GM18526 (cell line): ENCODE measurements around the gene PFN3.

Experiments used
- POLR2A ChIP-seq: IDR thresholded peaks from 3 replicates; pipeline ENCODE4 v1.6.1; 2011; ENCODE audit not compliant: insufficient read length; ENCODE audit errors: extremely low read depth

PFN3 gene

DNA sequence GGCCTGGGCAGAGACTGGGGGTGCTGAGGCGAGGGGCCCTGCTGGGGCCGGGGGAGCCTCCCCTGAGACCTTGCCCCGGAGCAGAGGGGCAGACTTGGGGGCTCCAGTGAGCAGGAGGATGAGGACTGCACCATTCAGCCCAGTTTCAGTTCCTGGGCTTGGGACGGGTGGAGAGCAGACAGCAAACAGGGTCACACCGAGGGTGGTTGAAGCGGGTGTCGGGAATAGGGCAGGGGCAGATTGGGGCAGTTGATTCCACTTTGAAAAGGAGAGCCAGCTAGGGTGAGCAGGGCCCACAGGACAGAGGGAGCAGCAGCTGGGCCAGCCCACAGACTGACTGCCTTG is 30.5 kb upstream of the PFN3 start:
- TF ChIP-seq POLR2A: no peak

DNA sequence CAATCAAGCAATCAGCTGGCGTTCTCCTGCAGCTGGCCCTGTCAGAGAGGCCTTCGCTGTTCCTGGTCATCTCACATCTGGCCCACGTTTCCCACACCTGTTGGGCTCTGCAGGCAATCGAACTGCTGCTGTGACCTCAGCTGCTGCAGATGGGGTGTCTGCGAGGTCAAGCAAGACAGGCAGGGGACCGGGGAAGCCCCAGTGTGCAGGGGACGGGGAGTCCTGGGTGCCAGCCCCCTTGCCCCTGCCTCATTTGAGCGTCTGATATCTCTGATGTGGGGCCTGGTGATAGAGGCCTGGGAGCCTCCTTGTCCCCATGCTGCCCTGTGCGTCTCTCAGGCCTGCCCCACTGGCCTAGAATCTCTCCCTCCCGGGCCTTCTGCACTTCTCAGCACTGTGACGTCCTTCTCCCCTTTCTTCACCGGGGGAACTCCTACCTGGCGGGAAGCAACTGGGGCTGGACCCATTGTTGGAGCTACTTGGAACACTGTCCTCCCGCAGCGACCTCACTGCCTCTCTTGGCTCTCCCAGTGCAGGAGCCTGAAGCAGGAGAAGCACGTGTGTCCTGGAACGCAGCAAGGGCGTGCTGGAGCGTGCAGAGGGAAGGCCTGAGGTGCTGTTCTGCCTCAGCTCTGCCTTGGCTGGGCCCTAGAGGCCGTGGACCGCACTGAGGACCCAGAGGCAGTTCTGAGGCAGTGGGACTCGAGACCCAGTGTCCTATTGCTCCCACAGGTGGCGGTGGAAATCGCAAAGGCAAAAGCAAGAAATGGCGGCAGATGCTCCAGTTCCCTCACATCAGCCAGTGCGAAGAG is 29.9 kb upstream of the PFN3 start:
- TF ChIP-seq POLR2A: no peak

DNA sequence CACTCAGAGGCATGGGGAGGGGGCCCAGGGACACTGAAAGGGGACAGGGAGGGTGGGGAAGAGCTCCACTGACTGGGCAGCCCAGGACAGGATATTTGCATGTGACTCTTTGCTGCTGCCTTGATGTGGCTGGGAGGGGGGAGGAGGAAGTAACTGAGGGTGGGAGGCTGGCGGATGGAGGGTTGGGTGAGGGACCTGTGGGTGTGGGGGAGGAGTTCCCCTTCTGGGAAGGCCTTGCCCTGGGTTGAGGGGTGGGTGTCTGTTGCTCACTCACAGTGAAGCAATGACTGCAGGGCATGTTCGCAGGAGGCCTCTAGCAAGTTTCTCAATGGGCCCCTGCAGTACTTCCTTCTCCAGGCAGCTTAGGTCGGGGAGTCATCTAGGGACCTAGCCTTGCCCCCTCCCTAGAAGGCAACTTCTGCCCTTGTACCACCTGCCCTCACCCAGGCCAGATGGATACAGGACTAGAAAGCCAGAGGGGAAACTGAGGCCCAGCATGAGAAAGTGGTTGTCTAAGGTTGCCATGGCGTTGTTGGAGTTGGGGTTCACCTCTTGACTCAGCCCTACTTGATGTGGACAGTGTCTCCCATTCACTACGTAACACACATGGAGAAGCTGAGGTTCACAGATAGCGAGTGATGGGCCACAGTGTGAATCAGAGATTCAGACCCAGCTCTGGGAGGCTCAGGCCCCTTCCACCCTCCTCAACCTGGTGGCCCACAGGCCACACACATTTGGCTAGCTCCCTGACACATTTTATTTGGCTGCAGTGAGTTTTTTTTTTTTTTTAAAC is 29.0 kb upstream of the PFN3 start:
- TF ChIP-seq POLR2A: peak; percentile 36

DNA sequence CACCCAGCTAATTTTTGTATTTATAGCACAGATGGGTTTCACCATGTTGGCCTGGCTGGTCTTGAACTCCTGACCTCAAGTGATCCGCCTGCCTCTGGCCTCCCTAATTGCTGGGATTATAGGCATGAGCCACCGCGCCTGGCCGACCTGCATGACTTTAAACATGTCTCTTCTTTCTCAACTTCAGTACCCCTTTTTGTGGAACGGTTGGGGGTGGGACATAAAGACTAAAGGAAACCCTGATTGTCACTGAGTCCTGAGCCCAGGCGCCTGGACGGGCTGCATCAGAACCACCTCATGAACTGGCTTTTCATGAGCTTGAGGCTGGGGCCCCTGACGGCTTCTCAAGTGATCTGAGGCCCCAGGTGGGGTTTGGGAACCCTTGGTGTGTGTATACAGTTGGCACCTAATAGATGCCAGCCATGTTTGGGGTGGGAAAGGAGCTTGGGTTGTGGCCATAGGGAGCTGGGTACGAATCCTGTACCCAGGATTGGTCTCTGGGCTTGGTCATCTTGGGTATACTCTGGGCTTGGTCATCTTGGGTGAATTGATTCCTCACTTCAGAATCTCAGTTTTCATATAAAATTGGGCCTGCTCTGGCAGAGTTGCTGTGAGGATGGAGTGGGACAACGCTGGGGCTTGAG is 28.2 kb upstream of the PFN3 start:
- TF ChIP-seq POLR2A: no peak

DNA sequence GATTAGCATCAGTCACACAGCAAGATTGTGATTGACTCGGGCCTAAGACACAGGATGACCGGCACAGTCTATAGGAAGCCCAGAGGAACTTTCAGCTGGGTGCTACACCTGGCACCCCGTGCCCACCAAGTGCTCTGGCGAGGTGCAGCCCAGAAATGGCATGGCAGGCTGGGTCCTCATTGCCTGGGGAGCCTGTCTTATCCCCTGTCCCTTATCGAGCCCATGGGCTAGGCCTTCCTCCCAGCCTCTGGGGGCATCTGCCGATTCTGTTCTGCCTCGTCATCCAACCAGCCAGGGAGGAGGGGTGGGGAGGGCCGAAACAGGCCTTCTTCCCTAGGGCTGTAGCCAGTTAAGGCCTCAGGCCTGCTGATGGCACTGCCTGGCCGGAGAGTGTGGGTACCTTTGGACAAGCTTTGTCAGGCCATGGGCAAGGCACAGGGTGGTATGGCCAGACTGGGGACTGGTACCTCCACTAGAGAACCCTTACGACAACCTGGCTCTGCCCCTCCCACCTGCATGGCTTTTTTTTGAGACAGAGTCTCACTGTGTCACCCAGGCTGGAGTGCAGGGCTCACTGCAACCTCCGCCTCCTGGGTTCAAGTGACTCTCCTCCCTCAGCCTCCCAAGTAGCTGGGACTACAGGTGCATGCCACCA is 27.6 kb upstream of the PFN3 start:
- no peak for TF ChIP-seq POLR2A

DNA sequence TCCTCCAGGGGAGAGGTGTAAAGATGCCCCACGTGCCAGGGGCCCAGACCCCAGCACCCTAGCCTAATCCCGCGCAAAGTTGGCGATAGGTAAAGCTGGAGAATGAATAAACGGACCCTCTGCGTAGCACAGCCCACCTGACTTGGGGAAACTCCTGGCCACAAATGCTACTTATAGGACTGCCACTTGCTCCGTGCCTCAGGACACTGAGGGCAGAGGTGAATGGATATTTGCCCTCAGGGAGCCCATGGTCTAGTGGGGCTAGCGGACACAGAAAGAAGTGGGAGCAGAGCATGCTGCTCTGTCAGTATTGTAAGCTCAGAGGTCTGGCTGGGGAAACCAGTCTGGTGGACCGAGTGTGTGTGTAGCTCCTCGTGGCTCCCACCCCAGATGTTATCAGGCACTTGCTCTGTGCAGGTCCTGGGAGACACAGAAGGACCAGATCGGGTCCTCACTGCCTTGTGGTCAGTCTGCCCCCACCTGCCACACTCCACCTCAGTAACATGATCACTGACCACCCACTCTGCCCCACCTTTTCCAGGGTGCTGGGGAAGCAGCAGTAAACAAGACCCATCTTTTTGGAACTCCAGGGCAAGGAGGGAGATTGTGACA is 26.9 kb upstream of the PFN3 start:
- TF ChIP-seq POLR2A: no peak

DNA sequence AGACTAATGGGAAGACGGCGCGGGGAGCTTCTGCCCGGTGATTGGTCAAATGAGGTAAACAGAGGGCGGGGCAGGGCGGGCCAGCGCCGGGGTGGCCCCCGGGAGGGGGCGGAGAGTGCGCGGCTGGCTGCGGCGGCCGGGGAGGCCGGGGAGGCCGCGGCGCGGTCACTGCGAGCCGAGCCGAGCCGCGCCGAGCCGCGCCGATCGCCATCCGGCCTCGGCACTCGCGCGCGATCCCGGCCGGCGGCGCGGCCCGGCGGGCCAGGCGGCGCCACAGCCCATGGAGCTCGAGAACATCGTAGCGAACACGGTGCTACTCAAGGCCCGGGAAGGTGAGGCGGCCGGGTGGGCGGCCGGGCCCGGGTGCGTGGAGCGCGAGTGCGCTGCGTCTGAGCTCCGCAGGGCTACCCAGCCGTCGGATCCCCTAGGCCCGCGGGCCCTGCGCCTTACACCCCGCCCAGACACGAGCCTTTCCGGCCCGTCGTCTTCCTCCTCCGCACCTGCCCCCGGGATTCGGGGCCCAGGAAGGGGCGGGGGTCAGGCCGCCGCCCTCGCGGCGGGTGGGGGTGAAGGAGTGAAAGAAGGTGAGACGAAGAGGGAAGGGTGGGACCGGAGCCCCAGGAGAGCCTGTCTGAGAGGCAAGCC is 26.2 kb upstream of the PFN3 start, which contains the start of gene GRK6:
Gene GRK6, plus strand, starts transcription at position 111 of the 645 bp plus-strand sequence. Its CDS starts 170 bp downstream, at position 281.
- peak; percentile 53 for TF ChIP-seq POLR2A

DNA sequence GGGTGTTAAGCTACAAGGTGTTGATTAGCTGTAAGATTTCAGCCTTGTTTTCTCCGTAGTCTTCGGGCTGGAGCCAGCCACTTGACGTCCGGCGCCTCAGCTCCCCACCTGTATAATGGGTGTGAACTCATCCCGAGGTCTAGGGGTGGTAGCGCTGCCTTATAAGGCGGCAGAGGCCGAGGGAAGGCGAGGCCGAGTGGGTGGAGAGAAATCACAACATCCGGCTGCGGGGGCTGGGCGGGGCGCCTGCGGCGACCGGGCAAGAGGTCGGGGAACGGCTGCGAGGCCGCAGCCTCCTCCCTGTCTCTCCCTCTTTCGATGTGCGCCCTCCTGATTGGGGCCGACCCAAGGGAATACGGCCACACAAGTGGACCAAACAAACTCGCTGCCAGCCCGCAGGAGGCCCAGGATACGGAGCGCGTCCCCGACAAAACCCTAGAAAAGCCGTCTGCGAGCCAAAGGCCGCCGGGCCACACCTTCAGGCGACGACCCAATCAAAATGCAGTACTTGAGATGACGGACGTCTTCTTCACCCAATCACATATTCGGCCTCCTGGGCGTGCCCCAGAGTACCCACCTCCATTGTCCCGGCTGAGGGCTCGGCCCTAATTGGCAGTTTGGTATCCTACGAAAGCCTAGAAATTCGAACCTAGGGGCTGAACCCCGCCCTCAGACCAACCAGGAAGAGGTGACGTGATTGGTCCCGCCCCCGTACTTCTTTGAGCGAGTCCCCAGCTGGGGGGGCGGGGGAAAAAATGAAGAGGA is 25.5 kb upstream of the PFN3 start:
- peak; percentile 88 for TF ChIP-seq POLR2A

DNA sequence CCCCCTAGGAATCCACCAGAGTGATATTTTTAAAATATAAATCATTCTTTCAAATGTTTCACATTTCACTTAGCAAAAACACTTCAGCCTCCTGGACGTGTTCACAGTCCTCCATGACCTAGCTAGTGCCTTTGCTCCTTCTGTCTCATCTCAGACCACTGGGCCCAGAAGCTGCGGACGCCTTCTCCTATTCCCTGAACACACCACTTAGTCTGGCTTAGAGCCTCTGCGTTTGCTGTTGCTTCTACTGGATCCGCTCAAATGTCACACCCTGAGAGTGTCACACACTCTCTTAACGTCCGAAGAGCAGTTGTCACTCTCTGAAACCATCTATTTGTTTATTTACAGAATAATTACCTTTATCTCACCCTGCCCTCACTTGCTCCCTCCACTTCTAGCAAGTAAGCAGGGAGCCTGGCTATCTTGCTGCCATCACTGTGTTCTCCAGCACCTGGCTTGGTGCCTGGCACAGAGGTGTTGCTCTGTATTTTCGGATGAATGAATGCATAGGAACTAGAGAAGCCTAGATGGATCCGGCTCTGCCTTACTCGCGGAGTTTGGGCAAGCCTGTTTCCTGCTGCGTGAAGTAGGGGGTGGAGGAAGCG is 24.8 kb upstream of the PFN3 start:
- TF ChIP-seq POLR2A: no peak

DNA sequence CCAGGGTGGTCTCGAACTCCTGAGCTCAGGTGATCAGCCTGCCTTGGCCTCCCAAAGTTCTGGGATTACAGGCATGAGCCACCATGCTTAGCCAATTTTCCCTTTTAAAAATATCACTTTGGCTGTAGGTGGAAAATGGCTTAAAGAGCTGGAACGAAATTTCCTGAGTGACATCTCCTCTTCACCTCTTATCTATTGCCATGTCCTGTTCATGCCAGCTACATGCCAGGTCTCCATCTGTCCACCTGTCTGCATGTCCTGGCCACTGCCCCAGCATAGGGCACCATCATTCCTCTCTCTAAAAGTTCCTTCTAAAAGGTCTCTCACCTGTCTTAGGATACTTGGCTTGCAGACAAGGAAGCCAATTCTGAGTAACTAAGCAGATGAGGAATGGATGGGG is 23.2 kb upstream of the PFN3 start:
- no peak for TF ChIP-seq POLR2A

DNA sequence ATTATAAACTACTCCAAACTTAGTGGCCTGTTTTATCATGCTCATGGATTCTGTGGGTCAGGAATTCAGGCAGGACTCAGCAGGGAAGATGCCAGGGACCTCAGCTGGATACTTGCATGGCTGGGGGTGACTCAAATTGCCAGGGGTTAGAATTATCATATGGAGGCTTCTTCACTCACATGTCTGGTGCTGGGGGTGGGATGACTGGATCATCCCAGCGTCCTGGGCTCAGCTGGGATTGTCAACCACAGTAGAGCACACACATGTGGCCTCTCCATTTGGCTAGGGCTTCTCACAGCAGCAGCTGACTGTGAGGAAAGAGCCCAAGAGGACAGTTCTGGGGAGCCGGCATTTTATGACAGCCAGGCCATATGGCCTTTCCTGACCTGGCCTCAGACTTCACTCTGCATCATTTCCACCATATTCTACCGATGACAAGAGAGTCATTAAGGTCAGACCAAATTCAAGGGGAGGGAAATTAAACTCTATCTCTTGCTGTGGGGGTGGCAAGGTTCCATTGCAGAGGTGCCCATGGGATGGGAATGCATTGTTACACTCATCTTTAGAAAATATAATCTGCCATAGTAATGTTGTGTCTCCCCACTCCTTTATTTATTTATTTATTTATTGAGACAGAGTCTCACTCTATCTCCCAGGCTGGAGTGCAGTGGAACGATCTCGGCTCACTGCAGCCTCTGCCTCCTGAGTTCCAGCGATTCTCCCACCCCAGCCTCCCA is 20.8 kb upstream of the PFN3 start:
- TF ChIP-seq POLR2A: no peak

DNA sequence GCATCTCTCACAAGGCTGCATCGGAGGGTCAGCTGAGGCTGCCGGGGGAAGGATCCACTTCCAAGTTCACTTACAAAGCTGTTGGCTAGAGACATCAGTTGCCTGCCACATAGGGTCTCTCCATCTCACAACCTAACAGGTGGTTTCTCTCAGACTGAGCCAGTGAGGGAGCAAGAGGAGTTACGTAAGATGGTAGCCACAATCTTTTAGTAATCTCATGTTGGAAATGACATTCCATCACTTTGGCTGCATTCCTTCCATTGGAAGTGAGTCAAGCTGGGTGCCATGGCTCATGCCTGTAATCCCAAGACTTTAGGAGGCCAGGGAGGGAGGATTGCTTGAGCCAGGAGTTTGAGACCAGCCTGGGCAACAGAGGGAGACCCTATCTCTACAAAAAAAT is 18.6 kb upstream of the PFN3 start:
- TF ChIP-seq POLR2A: no peak

DNA sequence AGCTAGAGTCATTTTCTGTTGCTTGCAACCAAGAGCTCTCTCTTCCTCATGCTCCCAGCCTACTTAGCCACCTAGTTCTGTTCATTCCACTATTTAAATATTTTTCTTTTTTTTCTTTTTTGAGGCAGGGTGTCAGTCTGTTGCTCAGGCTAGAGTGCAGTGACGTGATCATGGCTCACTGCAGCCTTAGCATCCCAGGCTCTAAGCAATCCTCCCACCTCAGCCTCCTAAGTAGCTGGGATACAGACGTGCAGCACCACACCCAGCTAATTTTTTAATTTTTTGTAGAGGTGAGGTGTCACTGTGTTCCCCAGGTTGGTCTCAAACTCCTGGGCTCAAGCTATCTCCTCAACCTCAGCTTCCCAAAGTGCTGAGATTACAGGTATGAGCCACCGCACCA is 14.0 kb upstream of the PFN3 start:
- TF ChIP-seq POLR2A: no peak

DNA sequence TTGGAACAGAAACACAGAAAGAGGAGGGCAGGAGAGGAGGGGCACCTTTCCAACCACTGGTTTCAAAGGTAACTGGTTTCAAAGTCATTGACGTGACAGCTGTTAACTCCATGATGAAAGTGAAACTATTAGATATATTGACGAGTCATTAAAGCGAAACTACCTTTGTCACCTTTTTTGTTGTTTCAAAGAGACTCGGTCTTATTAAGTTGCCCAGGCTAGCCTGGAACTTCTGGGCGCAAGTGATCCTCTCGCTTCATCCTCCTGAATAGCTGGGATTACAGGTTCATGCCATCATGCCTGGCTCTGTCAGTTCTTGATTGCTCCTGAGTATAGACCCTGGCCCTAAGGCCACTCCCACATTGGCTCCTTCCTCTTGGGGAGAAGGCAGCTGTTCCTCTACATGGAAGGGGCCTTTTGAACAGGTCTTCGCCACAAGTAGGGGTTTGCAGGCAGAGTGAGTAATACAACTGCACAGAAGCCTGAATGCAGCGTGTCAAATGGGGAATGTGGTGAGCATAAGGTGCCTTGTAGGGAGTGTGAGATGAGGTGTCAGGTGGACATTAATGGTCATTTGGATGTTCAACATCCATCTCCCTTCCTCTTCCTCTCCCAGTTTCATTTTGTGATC is 12.3 kb upstream of the PFN3 start:
- TF ChIP-seq POLR2A: peak; percentile 21
